Embryonic facial prominence (tissue), 1 donor: ENCODE results near the gene JAK1.
"Not testable (repeated sequence)": the region's sequence is repeated elsewhere in the genome, so short reads cannot be mapped to it uniquely, and the experiment has no call there.

Experiments
- DNase-seq: peaks from one replicate; pipeline ENCODE4 v3.0.0-alpha.2; 2016; ENCODE audit errors: extremely low spot score

JAK1 gene

DNA sequence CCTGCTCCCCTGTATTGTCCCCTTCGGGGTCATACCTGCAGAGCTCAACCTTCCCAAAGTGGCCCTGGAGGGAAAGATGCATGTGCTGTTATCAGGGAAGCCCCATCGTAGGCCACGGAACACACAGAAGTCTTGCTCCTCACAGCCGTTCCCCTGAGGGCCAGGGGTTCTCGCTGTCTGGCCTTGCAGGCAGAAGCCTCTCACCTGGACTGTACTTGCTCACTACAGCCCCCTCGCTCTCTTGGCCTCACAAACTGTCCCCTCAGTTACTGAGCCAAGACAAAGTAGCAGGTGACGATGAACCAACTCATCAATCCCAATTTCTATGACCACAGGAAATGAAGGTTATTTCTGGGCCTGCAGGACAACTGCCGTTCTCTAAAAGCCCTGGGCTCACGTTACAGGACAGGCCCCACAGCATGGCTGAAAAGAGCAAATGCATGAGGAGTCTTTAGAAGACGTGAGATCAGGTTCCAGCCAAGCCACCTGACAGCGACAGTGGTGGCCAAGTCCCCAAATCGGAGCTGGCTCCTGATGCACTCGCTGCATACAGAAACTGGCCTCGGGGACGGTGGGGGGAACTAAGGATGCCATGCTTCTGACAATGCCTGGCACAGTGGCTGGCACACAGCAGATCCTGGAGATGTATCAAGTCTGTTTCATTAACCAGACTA lies 126.5 kb downstream of the JAK1 start:
- DNase-seq = no peak

- DNase-seq = no peak
Measured at GRCh38 chr1:64839261-64839660, 127.1 kb downstream of the JAK1 start.

- no peak for DNase-seq
Measured at GRCh38 chr1:64838486-64838885, 127.9 kb downstream of the JAK1 start.

- DNase-seq = no peak
Measured at GRCh38 chr1:64836802-64837201, 129.5 kb downstream of the JAK1 start.

DNA sequence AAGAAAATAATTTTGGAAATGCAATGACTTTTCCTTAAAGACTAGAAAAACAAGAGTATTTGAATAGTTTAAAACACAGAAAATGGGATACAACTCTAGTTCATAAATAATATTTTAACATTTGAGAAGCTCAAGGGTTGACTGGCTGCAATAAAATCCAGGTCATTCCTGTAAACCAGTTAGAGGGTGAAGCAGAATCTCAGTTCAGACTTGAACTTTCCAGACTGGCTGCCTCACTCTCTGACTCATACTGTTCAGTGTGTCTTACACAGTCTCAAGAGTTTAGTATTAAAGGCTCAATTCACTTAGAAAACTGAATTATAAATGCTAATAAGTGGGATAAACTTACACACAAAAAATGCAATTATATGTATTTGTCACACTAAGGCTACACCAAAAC lies 131.6 kb downstream of the JAK1 start:
- no peak for DNase-seq

DNA sequence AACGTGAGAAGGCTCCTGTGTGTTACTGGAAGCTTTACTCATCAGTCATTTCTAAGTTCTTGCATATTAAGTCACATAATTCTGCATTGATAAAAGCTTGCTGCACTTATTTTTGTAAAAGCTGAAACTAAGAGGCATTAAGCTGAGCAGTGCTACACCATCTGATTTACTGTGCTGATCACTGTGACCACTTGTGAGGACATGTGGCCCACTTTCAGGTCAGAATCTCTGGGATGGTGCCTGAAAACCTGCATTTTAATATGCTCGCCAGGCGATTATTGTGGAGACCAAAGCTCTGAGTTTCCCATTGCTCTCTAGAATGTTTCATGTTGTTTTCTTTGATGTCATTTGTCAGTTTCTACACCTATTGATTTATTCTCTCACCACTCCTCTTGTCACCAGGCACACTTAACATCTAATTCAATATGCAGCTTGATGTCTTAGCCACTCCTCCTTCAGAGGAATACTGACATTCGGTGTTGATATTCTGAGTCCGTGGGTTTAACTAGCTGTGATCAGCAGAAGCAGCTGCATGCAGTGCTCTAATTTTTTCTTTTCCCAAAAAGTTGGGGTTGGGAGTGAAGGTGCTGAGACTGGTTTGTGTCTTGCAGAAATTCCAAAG lies 136.2 kb downstream of the JAK1 start:
- DNase-seq = no peak

DNA sequence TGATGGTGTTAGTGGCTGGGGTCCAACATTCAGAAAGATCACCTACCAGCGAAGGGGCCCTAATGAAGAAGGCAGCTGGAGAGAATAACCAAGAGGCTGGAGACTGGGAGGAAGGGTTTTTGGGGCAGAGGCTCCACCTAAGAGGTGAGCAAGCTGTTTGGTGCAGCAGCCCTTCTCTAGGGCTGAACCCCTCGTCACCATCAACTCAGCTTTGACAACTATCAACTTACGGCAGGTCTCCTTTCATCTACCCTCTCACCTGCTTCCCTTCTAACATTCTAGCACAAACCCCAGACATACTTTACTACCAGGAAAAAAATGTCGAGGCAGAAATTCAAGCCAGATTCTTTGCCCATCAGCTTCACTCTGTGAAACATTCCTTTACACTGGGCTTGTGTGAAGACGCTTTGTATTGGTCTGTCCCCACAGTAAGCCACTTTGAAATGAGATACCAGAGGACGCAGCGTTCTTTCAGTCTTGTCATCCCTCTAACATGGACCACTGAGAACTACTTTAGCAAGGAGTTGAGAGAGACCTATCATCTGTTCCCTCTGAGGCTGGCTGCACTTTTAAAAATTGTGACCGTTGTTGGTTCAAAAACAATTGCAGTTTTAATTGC lies 136.8 kb downstream of the JAK1 start:
- DNase-seq = no peak

DNA sequence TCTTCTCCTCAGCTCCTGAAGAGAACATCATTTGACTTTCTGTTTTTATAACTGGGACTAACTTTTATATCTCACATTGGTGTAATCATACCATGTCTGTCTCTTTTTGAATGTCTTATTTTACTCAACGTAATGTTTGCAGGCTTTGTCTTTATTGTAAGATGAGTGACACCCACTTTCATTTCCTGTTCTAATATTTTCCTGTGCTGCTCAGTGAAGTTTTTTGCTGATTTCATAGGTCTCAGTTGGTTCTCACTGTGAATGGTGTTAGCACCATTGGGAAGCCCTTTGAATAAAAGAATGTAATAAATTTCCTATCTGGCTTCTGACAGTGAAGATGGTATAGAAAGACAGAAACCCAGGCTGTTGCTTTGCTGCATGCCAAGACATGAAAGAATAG lies 137.5 kb downstream of the JAK1 start:
- no peak for DNase-seq

- DNase-seq = no peak
Measured at GRCh38 chr1:64826991-64827390, 139.4 kb downstream of the JAK1 start.

DNA sequence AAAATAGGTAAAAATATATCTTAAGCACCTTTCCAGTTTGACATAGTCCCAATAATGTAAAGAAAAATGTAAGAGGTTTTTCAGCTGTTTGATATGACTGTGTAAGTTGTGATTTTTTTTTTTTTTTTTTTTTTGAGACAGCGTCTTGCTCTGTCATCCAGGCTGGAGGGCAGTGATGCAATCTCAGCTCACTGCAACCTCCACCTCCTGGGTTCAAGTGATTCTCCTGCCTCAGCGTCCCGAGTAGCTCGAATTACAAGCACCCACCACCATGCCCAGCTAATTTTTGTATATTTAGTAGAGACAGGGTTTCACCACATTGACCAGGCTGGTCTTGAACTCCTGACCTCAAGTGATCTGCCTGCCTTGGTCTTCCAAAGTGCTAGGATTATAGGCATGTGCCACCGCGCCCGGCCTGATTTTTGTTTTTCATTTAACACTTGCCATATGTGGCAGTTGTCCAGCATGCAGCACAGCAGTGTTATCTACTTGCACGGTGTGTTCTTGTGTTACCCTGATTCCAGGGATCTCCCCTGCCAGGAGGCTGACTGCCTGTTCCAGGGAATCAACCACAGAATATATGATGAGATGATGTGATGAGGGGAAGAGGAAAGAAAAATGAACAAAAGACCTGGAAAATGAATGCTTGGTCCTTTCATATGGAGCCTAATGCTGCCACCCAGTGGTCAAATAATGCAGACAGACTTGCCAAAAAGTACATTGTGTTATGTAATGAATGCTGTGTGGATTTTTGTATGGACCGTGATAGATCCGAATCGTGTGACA lies 142.5 kb downstream of the JAK1 start:
- DNase-seq = peak; percentile 77

DNA sequence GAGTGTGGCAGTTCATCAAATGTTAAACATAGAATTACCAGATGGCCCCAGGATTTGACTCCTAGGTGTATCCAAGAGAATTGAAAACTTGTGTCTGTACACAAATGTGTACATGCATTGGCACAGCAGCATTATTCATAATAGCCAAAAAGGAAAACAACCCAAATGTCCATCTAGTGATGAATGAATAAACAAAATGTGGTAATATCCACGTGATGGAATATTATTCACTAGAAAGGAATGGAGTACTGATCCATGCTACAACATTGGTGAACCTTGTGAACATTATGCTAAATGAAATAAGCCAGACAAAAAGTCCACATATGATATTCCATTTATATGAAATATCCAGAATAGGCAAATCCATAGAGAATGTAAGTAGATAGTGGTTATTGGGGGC lies 143.7 kb downstream of the JAK1 start:
- DNase-seq = no peak

GRCh38 chr1:64820572-64820971 lies 145.8 kb downstream of the JAK1 start:
- not testable (repeated sequence) for DNase-seq

DNA sequence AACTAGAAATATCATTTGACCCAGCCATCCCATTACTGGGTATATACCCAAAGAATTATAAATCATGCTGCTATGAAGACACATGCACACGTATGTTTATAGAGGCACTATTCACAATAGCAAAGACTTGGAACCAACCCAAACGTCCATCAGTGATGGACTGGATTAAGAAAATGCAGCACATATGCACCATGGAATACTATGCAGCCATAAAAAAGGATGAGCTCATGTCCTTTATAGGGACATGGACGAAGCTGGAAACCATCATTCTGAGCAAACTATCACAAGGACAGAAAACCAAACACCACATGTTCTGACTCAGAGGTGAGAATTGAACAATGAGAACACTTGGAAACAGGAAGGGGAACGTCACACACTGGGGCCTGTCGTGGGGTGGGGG lies 149.0 kb downstream of the JAK1 start:
- DNase-seq = not testable (repeated sequence)

- no peak for DNase-seq
Measured at GRCh38 chr1:64814427-64814826, 151.9 kb downstream of the JAK1 start.

DNA sequence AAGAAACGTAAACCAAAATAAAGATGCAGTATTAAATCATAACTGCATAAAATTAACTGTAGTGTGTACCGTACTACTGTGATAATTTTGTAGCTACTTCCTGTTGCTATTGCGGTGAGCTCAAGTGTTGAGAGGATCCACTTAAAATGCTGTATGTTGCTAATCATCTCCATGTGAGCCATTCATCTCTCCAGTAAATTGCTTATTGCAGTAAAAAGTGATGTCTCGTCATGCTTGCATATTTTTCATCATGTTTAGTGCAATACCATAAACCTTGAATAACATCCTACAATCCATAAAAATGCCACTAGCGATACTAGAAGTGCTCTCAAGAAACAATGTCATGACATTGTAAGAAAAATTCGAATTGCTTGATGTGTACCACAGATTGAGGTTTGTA lies 155.2 kb downstream of the JAK1 start:
- no peak for DNase-seq

- DNase-seq = no peak
Measured at GRCh38 chr1:64810001-64810400, 156.3 kb downstream of the JAK1 start.

DNA sequence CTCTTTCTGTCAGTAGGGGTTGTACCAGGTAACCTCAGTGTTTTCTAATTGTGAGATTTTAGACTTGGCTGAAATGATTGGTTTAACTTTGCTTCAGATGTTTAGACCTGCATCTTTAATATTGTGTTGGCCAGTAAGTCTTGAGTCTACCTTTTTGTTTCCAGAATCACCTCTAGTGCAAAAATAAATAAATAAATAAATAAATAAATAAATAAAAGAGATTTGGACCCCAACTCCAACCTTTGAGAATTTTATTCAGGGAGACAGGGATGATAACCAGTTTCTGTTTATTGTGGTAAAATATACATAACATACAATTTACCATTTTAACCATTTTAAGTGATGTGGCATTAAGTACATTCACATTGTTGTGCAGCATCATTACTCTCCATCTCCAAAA lies 157.0 kb downstream of the JAK1 start:
- no peak for DNase-seq

- no peak for DNase-seq
Measured at GRCh38 chr1:64801851-64802523, 164.4 kb downstream of the JAK1 start.

- DNase-seq = no peak
Measured at GRCh38 chr1:64798872-64799271, 167.5 kb downstream of the JAK1 start.

DNA sequence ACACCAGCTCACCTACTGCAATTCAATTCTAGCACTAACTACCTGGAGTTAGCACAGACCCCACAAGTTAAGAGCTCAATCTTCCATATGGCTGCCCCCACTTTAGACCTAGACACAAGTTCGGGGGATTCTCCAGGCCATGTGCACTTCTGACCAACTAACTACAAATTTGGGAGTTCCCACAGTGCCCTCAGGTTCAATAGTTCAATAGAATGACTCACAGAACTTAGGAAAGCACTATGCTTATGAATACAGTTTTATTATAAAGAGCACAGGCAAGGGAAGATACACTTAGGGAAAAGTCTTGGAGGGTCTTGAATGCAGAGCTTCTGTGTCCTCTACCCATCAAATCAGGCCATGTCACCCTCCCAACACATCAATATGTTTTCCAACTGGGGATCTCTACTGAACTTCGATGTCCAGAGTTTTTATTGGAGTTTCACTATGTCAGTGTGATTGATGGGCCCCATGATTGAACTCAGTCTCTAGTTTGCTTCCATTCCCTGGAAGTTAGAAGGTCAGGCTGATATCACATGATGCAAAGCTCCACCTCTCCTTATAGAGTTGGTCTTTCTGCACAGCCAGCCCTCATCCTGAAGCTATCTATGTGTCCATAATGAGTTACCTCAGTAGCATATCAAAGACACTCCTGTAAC lies 175.4 kb downstream of the JAK1 start:
- DNase-seq = no peak
